ENCODE data around the gene SLC27A4.

SLC27A4 gene

GRCh38 chr9:128349772-128350171 is 9.4 kb downstream of the SLC27A4 start:
- H3K27me3 ChIP-seq (replicated peaks; ENCODE audit: control insufficient read depth, insufficient read depth, low read length) = no peaks in the 10 kb centered on the region
- peaks cover 19% of the 10 kb centered on the region for H3K36me3 ChIP-seq (ENCODE audit: control insufficient read depth, insufficient read depth, low read length)
- no peak for DNase-seq (ENCODE audit: extremely low read depth, insufficient read length)
- no peak overlapping the region for H3K4me3 ChIP-seq (replicated peaks; ENCODE audit: low read depth, low read length)
- no peak for TF ChIP-seq CTCF (IDR thresholded peaks at IDR 0.05; ENCODE audit: insufficient read depth, low read length, poor library complexity, severe bottlenecking)

GRCh38 chr9:128355451-128355850 is 15.1 kb downstream of the SLC27A4 start:
- no peak for TF ChIP-seq CTCF (IDR thresholded peaks at IDR 0.05; ENCODE audit: insufficient read depth, low read length, poor library complexity, severe bottlenecking)
- H3K36me3 ChIP-seq (ENCODE audit: control insufficient read depth, insufficient read depth, low read length) = peaks cover 2% of the 10 kb centered on the region; the same call in 1 of the 2 replicates
- DNase-seq (ENCODE audit: extremely low read depth, insufficient read length) = no peak
- H3K4me3 ChIP-seq (replicated peaks; ENCODE audit: low read depth, low read length) = no peak overlapping the region
- H3K27me3 ChIP-seq (replicated peaks; ENCODE audit: control insufficient read depth, insufficient read depth, low read length) = no peaks in the 10 kb centered on the region

- H3K36me3 ChIP-seq (ENCODE audit: control insufficient read depth, insufficient read depth, low read length) = peaks cover 2% of the 10 kb centered on the region; the same call in 1 of the 2 replicates
- no peak overlapping the region for H3K4me3 ChIP-seq (replicated peaks; ENCODE audit: low read depth, low read length)
- H3K27me3 ChIP-seq (replicated peaks; ENCODE audit: control insufficient read depth, insufficient read depth, low read length) = no peaks in the 10 kb centered on the region
- no peak for TF ChIP-seq CTCF (IDR thresholded peaks at IDR 0.05; ENCODE audit: insufficient read depth, low read length, poor library complexity, severe bottlenecking)
- DNase-seq (ENCODE audit: extremely low read depth, insufficient read length) = no peak
These were observed 17.8 kb downstream of the SLC27A4 start for GRCh38 chr9:128358090-128358489.

- no peak for DNase-seq (ENCODE audit: extremely low read depth, insufficient read length)
- Histone ChIP-seq H3K4me3 (replicated peaks; ENCODE audit: low read depth, low read length) (no peak overlapping the region), H3K36me3 (ENCODE audit: control insufficient read depth, insufficient read depth, low read length) (peaks cover 2% of the 10 kb centered on the region; the same call in 1 of the 2 replicates), H3K27me3 (replicated peaks; ENCODE audit: control insufficient read depth, insufficient read depth, low read length) (no peaks in the 10 kb centered on the region)
- no peak for TF ChIP-seq CTCF (IDR thresholded peaks at IDR 0.05; ENCODE audit: insufficient read depth, low read length, poor library complexity, severe bottlenecking)
These were observed 18.5 kb downstream of the SLC27A4 start for GRCh38 chr9:128358861-128359260.

- no peak for TF ChIP-seq CTCF (IDR thresholded peaks at IDR 0.05; ENCODE audit: insufficient read depth, low read length, poor library complexity, severe bottlenecking)
- no peak for DNase-seq (ENCODE audit: extremely low read depth, insufficient read length)
- Histone ChIP-seq H3K27me3 (replicated peaks; ENCODE audit: control insufficient read depth, insufficient read depth, low read length) (no peaks in the 10 kb centered on the region), H3K4me3 (replicated peaks; ENCODE audit: low read depth, low read length) (no peak overlapping the region), H3K36me3 (ENCODE audit: control insufficient read depth, insufficient read depth, low read length) (no peaks in the 10 kb centered on the region; the same call in 1 of the 2 replicates)
These were observed 20.5 kb downstream of the SLC27A4 start for GRCh38 chr9:128360826-128361225.

All from GM06990 (cell line).